OCI-LY7 (cell line): ENCODE measurements around the gene ZFAND2B. TPM values are rescaled to one million over a fixed set of nuclear protein-coding genes. Genes with fewer than 3 reads are reported as not detected.

ENCODE experiments used
- BruUV-seq: library from RNA; stranded (reverse); fragments of 400-500 nt; replicated peaks from 2 replicates; lab custom pipeline; 2021; lab: Mats Ljungman, UMichigan
- CTCF ChIA-PET: fragments of 300-600 bp; sonication (Branson Sonifier 250); formaldehyde crosslinking; loops from one replicate; lab custom pipeline; 2022; ENCODE audit warnings: antibody characterized with exemption; ENCODE audit not compliant: unreplicated experiment; lab: Charles Lee
- POLR2A ChIA-PET: fragments of 300-600 bp; sonication (Branson Sonifier 250); formaldehyde crosslinking; loops from one replicate; lab custom pipeline; 2022; ENCODE audit warnings: antibody characterized with exemption; lab: Charles Lee
- DNase-seq: peaks from one replicate; pipeline ENCODE4 v3.0.0-alpha.2; 2015; ENCODE audit warnings: low spot score
- H2AFZ ChIP-seq: fragments of 200-600 bp; sonication (generic), shearing (Covaris generic); 2 replicates; pipeline ENCODE4 v1.6.1; 2014; ENCODE audit warnings: mild to moderate bottlenecking, antibody characterized with exemption, low read length, moderate library complexity
- H3K27ac ChIP-seq: fragments of 200-600 bp; sonication (generic); 2 replicates; pipeline ENCODE4 v1.5.1; 2014; ENCODE audit warnings: mixed run types, low read depth, mild to moderate bottlenecking, moderate library complexity, low read length, inconsistent platforms; ENCODE audit not compliant: poor library complexity, severe bottlenecking
- H3K36me3 ChIP-seq: fragments of 200-600 bp; sonication (generic); 2 replicates; pipeline ENCODE4 v1.6.1; 2014; ENCODE audit warnings: mild to moderate bottlenecking, antibody characterized with exemption, low read length, moderate library complexity, mixed read lengths; ENCODE audit not compliant: insufficient read depth
- H3K4me1 ChIP-seq: fragments of 200-600 bp; sonication (generic); 2 replicates; pipeline ENCODE4 v1.5.1; 2014; ENCODE audit warnings: mild to moderate bottlenecking, low read length; ENCODE audit not compliant: insufficient read depth, poor library complexity, severe bottlenecking
- H3K4me2 ChIP-seq: fragments of 200-600 bp; sonication (generic); 2 replicates; pipeline ENCODE4 v1.6.1; 2014; ENCODE audit warnings: mild to moderate bottlenecking, low read length
- H3K4me3 ChIP-seq: fragments of 200-600 bp; sonication (generic); 2 replicates; pipeline ENCODE4 v1.5.1; 2014; ENCODE audit warnings: mild to moderate bottlenecking, low read depth, low read length; ENCODE audit not compliant: poor library complexity, severe bottlenecking
- H3K79me2 ChIP-seq: fragments of 200-600 bp; sonication (generic); 2 replicates; pipeline ENCODE4 v1.6.1; 2016; ENCODE audit warnings: low read depth, mild to moderate bottlenecking, low read length, moderate library complexity, mixed read lengths; ENCODE audit not compliant: insufficient read depth
- H3K9me2 ChIP-seq: fragments of 200-600 bp; sonication (generic); 2 replicates; pipeline ENCODE4 v1.6.1; 2016; ENCODE audit warnings: mild to moderate bottlenecking, low read length, mixed read lengths; ENCODE audit not compliant: insufficient read depth
- H3K9me3 ChIP-seq: fragments of 200-600 bp; sonication (generic); 2 replicates; pipeline ENCODE4 v1.6.1; 2014; ENCODE audit warnings: mild to moderate bottlenecking, mixed run types, low read length, mixed read lengths
- H4K20me1 ChIP-seq: fragments of 200-600 bp; sonication (generic); 2 replicates; pipeline ENCODE4 v1.6.1; 2014; ENCODE audit warnings: mild to moderate bottlenecking, antibody characterized with exemption, low read length, moderate library complexity, mixed read lengths; ENCODE audit not compliant: insufficient read depth
- CTCF ChIP-seq: fragments of 200-600 bp; sonication (generic); conservative IDR thresholded peaks from 2 replicates; pipeline ENCODE4 v1.5.1; 2014; ENCODE audit warnings: mild to moderate bottlenecking, antibody characterized with exemption, low read length, moderate library complexity, mixed read lengths
- EZH2phosphoT487 ChIP-seq: fragments of 200-600 bp; sonication (generic); IDR thresholded peaks from 2 replicates; pipeline ENCODE4 v1.6.1; 2018; ENCODE audit warnings: low read depth, borderline replicate concordance, mild to moderate bottlenecking, mixed run types, antibody characterized with exemption, low read length, moderate library complexity, mixed read lengths
- intact Hi-C: fragments of 100-400 bp; cut with micrococcal nuclease; formaldehyde crosslinking; loops from one replicate; pipeline ENCODE4 v1.10.0; 2022; ENCODE audit not compliant: unreplicated experiment
- total RNA-seq, 2 experiments: library from RNA; depleted of rRNA in 1 of 2; stranded (reverse); fragments of >200 nt in 1 of 2; shearing (Covaris generic) in 1 of 2; gene quantifications; 2 replicates each; pipeline ENCODE4 v1.2.3, GENCODE V29; 2014 to 2022

ZFAND2B gene
- total RNA-seq, 2 experiments from 2014 or later: 35.9 to 51.6 TPM

- H3K4me1 ChIP-seq: peaks cover 10% of the 10 kb centered on the region
- H3K4me2 ChIP-seq: no peak overlapping the region
- no peak for DNase-seq
- H3K9me3 ChIP-seq: no peaks in the 10 kb centered on the region
- ChIA-PET CTCF (no interaction called here), POLR2A (interaction anchor here (0.6 to 1.3 kb wide), 4 partner anchors 15 to 33 kb away, joined by 3 read pairs; partner anchors contain the start of gene ZFAND2B)
- BruUV-seq: no TSS peak
- peaks cover 18% of the 10 kb centered on the region; the same call in 1 of the 2 replicates for H3K79me2 ChIP-seq
- intact Hi-C loops: no loop called here
- no peak overlapping the region for H2AFZ ChIP-seq
- TF ChIP-seq EZH2phosphoT487: no peak
- TF ChIP-seq CTCF: no peak
- H3K4me3 ChIP-seq: no peak overlapping the region
- 0 out of 2 replicates have a peak, but pooled peaks cover 10% of the 10 kb centered on the region for H4K20me1 ChIP-seq
- H3K27ac ChIP-seq: no peak overlapping the region
- no peaks in the 10 kb centered on the region for H3K9me2 ChIP-seq
- H3K36me3 ChIP-seq: peaks cover 68% of the 10 kb centered on the region
Observed at GRCh38 chr2:219182331-219183150, 24.0 kb upstream of the ZFAND2B start.

GRCh38 chr2:219183151-219183772 is 23.3 kb upstream of the ZFAND2B start:
- H3K4me1 ChIP-seq: peaks cover 10% of the 10 kb centered on the region
- no peak overlapping the region for H2AFZ ChIP-seq
- ChIA-PET POLR2A (interaction anchor here (1.3 kb wide), 1 partner anchor 23 kb away, joined by 3 read pairs; the partner anchor contains the start of gene ZFAND2B), CTCF (no interaction called here)
- BruUV-seq: TSS peak; percentile 19
- TF ChIP-seq EZH2phosphoT487: no peak
- TF ChIP-seq CTCF: no peak
- H3K79me2 ChIP-seq: peaks cover 18% of the 10 kb centered on the region; the same call in 1 of the 2 replicates
- no peak for DNase-seq
- H3K9me3 ChIP-seq: no peaks in the 10 kb centered on the region
- H3K9me2 ChIP-seq: no peaks in the 10 kb centered on the region
- H3K36me3 ChIP-seq: peaks cover 68% of the 10 kb centered on the region
- no peak overlapping the region for H3K4me2 ChIP-seq
- 0 out of 2 replicates have a peak, but pooled peaks cover 10% of the 10 kb centered on the region for H4K20me1 ChIP-seq
- H3K27ac ChIP-seq: no peak overlapping the region
- H3K4me3 ChIP-seq: no peak overlapping the region
- intact Hi-C loops: no loop called here
